ENCODE measurements around the gene INPP5F.
"Not testable (repeated sequence)": the region's sequence is repeated elsewhere in the genome, so short reads cannot be mapped to it uniquely, and the experiment has no call there.

The INPP5F gene

GRCh38 chr10:119705434-119705831 lies 20.4 kb upstream of the INPP5F start:
- no peak for ATAC-seq

GRCh38 chr10:119706521-119707278 lies 19.1 kb upstream of the INPP5F start:
- no peak for TF ChIP-seq SNAI2 (CRISPR knock-in tag; IDR thresholded peaks at IDR 0.05)
- TF ChIP-seq ZFP3 (CRISPR knock-in tag; IDR thresholded peaks at IDR 0.05): no peak
- no peak for TF ChIP-seq ISL1 (CRISPR knock-in tag; IDR thresholded peaks at IDR 0.05)
- no peak for TF ChIP-seq CSDC2 (CRISPR knock-in tag; IDR thresholded peaks at IDR 0.05)
- TF ChIP-seq ESRRG (CRISPR knock-in tag; IDR thresholded peaks at IDR 0.05): no peak
- no peak for TF ChIP-seq TOX (CRISPR knock-in tag; IDR thresholded peaks at IDR 0.05; ENCODE audit: borderline replicate concordance)
- TF ChIP-seq ZNF565 (CRISPR knock-in tag; conservative IDR thresholded peaks at IDR 0.05; ENCODE audit: low read depth): no peak
- no peak for TF ChIP-seq POU6F1 (CRISPR knock-in tag; IDR thresholded peaks at IDR 0.05; ENCODE audit: borderline replicate concordance, low read depth)
- no peak for TF ChIP-seq ARNTL (CRISPR knock-in tag; IDR thresholded peaks at IDR 0.05; ENCODE audit: borderline replicate concordance, low read depth)
- TF ChIP-seq PPARA (CRISPR knock-in tag; IDR thresholded peaks at IDR 0.05; ENCODE audit: borderline replicate concordance): no peak
- TF ChIP-seq ZC3H10 (CRISPR knock-in tag; IDR thresholded peaks at IDR 0.05): no peak
- no peak for TF ChIP-seq ZNF8 (CRISPR knock-in tag; IDR thresholded peaks at IDR 0.05)
- TF ChIP-seq ZFP30 (CRISPR knock-in tag; IDR thresholded peaks at IDR 0.05): no peak
- no peak for TF ChIP-seq GLIS3 (CRISPR knock-in tag; IDR thresholded peaks at IDR 0.05)
- no peak for TF ChIP-seq CSRNP3 (CRISPR knock-in tag; IDR thresholded peaks at IDR 0.05)
- TF ChIP-seq ZNF70 (CRISPR knock-in tag; IDR thresholded peaks at IDR 0.05): no peak
- no peak for TF ChIP-seq TCF4 (CRISPR knock-in tag; IDR thresholded peaks at IDR 0.05; ENCODE audit: borderline replicate concordance)
- no peak for TF ChIP-seq CREB5 (CRISPR knock-in tag; IDR thresholded peaks at IDR 0.05; ENCODE audit: low read depth)
- no peak for ATAC-seq

More at GRCh38 chr10:119705434-119705831, 20.4 kb upstream of the INPP5F start:
- no peak for TF ChIP-seq CSRNP3 (CRISPR knock-in tag; IDR thresholded peaks at IDR 0.05)
- TF ChIP-seq SNAI2 (CRISPR knock-in tag; IDR thresholded peaks at IDR 0.05): no peak

GRCh38 chr10:119707331-119707730 lies 18.5 kb upstream of the INPP5F start:
- not testable (repeated sequence) for ATAC-seq

GRCh38 chr10:119710935-119711334 lies 14.9 kb upstream of the INPP5F start:
- not testable (repeated sequence) for ATAC-seq

- ATAC-seq: no peak
- TF ChIP-seq SNAI2 (CRISPR knock-in tag; IDR thresholded peaks at IDR 0.05) (no peak), ZNF70 (CRISPR knock-in tag; IDR thresholded peaks at IDR 0.05) (no peak), ZFP3 (CRISPR knock-in tag; IDR thresholded peaks at IDR 0.05) (no peak), POU6F1 (CRISPR knock-in tag; IDR thresholded peaks at IDR 0.05; ENCODE audit: borderline replicate concordance, low read depth) (no peak), TSHZ2 (CRISPR knock-in tag; IDR thresholded peaks at IDR 0.05) (no peak), TOX (CRISPR knock-in tag; IDR thresholded peaks at IDR 0.05; ENCODE audit: borderline replicate concordance) (no peak), RARB (CRISPR knock-in tag; IDR thresholded peaks at IDR 0.05) (no peak), GLIS3 (CRISPR knock-in tag; IDR thresholded peaks at IDR 0.05) (no peak), ARNTL (CRISPR knock-in tag; IDR thresholded peaks at IDR 0.05; ENCODE audit: borderline replicate concordance, low read depth) (no peak), ZNF565 (CRISPR knock-in tag; conservative IDR thresholded peaks at IDR 0.05; ENCODE audit: low read depth) (no peak), CSRNP3 (CRISPR knock-in tag; IDR thresholded peaks at IDR 0.05) (no peak), ZNF8 (CRISPR knock-in tag; IDR thresholded peaks at IDR 0.05) (no peak)
These were observed 11.9 kb upstream of the INPP5F start for GRCh38 chr10:119713744-119714483.

Data from SK-N-SH treated with all-trans-retinoic acid at 6 μM for 48 hours (cell line).